ENCODE measurements around the gene TSPAN14. TPM values are rescaled to one million over a fixed set of nuclear protein-coding genes. Genes with fewer than 3 reads are reported as not detected.

Gene TSPAN14
- total RNA-seq, 1 donor from 2014 or later = 36.6 TPM

DNA sequence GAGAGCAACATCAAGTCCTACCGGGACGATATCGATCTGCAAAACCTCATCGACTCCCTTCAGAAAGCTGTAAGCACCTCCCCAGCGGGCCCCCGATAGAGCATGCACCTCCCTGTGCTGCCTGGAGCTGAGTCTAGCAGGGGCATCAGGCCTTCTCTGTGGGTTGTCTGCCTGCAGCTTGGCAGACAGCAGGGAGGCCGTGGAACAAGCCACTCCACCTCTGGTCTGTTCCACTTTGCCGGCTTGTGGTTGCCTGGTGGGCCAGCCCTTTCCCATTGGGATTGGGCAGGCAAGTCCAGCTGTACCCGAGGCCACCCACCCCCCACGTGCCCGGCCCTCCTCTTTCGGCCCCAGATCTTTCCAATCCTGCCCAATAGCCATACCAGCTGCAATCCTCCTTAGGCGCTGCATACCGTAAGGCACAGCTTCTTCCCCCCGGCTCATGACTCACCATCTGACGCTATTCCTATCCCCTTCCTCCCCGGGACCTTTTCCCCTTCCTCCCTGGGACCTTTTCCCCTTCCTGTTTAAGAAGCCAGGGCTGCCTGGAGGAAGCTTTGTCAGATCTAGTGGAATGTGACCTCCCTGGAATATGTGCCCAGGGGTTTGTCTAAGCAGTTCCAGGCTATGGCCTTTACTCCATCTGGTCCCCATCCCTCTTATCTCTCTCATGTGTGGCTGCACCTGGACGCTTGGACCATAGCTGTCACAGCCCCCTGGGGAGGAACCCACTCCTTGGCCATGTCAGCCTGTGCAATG lies 55.5 kb downstream of the TSPAN14 start:
- intact Hi-C loops (cut with DNase I) = loop anchor here (5.0 kb wide), 1 partner anchor 122 kb away; no protein-coding TSS in a partner anchor
- DNase-seq (peak; percentile 52), ATAC-seq (ENCODE audit: poor library complexity) (peak; percentile 30)

DNA sequence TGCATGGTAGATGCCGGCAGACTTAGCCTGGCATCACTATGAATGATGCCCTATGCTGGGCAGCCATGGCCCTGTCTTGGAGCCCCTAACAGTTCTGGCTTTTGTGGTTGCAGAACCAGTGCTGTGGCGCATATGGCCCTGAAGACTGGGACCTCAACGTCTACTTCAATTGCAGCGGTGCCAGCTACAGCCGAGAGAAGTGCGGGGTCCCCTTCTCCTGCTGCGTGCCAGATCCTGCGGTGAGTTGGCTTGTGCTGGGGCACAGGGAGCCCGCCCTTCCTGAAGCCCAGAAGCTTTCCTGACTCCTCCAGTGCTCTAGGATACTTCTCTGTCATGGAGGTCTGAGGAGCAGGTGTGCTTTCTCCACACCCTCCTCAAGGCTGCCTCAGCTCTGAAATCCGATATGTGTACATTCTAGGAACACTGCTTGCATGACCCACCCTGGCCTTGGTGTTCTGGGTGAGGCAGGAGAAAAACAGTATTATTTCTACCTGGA lies 58.0 kb downstream of the TSPAN14 start:
- no peak for DNase-seq
- intact Hi-C loops (cut with DNase I) = loop anchor here (5.0 kb wide), 1 partner anchor 125 kb away; no protein-coding TSS in a partner anchor
- no peak for ATAC-seq (ENCODE audit: poor library complexity)

DNA sequence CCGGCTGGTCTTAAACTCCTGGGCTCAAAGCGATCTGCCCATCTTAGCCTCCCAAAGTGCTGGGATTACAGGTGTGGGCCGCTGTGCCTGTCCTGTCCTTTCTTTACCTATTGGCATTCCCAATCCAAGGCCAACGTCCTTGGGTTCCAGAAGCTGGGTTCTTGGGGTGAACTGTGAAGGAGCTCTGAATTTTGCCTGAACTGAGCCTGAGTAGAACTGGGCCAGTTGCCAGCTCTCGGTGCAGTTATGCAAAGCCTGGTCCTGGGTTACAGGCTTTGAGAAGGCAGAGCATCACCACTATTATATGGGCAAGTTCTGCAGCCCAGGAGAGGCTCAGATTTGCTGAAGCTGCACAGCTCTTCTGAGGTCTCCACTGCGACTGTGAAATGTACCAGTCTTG lies 59.0 kb downstream of the TSPAN14 start:
- DNase-seq = no peak
- no peak for ATAC-seq (ENCODE audit: poor library complexity)
- intact Hi-C loops (cut with DNase I) = loop anchor here (5.0 kb wide), 1 partner anchor 126 kb away; no protein-coding TSS in a partner anchor

DNA sequence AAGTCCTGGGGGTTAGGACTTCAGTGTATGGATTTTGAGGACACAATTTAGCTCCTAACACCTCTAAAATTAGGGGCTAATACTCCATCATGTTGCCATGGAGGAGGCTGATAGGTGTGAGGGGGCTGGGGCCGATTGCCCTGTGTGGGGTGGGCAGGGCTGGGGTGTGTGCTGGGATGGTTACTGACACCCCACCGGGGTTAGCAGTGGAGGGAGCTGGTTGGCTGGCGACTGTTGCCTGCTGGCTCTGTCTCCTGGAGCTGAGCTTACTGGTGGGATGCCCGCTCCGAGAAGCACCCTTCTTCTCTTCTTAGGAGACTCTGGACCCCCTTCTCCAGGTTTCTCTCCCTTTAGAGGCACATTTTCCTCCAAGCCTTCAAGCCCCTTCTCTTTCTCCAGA lies 61.4 kb downstream of the TSPAN14 start:
- no peak for DNase-seq

DNA sequence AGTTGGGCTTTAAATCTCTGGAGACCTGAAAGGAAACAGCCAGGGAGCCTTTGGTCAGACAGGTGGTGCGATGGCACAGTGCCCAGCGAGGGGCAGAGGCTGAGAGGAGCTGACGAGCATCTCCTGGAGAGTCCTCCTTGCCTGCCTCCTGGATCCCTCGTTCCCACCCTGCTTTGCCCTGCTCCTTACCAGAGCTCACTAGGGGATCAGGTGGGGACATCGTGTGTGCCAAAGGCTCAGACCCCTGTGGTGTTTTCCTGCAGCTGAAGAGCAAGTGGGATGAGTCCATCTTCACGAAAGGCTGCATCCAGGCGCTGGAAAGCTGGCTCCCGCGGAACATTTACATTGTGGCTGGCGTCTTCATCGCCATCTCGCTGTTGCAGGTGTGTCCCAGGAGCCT lies 61.8 kb downstream of the TSPAN14 start:
- intact Hi-C loops (cut with DNase I) = no loop called here
- DNase-seq = no peak
- ATAC-seq (ENCODE audit: poor library complexity) = no peak

More for the DNA sequence above, 61.4 kb downstream of the TSPAN14 start:
- intact Hi-C loops (cut with DNase I) = no loop called here
- no peak for ATAC-seq (ENCODE audit: poor library complexity)

DNA sequence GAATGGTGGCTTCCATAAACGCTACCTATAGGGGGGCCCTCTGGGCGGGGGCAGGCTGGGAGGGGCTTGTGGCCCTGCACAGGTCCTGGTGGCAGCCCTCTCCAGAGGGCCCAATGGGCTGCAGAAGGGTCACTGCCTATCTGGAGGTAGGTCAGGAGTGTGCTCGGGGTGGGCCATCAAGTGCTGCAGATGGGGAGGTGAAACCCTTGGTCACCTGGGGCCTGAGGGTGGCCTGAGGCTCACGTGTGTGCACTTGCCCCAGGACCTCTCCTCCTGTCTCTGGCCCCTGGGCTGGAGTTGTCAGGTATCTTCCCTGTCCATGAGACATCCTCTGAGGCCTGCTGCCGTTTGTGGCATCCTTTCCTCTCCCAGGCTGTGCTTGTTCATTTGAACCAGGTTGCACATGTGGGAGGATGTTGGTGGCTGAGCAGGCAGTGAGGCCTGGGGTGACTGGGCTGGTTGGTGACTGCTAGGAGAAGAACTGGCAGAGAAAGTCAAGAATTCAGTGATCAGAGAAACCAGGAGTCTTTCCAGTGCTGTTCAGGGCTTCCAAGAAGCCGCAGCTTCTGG lies 62.5 kb downstream of the TSPAN14 start:
- ATAC-seq (ENCODE audit: poor library complexity) = no peak
- DNase-seq = no peak
- intact Hi-C loops (cut with DNase I) = no loop called here

DNA sequence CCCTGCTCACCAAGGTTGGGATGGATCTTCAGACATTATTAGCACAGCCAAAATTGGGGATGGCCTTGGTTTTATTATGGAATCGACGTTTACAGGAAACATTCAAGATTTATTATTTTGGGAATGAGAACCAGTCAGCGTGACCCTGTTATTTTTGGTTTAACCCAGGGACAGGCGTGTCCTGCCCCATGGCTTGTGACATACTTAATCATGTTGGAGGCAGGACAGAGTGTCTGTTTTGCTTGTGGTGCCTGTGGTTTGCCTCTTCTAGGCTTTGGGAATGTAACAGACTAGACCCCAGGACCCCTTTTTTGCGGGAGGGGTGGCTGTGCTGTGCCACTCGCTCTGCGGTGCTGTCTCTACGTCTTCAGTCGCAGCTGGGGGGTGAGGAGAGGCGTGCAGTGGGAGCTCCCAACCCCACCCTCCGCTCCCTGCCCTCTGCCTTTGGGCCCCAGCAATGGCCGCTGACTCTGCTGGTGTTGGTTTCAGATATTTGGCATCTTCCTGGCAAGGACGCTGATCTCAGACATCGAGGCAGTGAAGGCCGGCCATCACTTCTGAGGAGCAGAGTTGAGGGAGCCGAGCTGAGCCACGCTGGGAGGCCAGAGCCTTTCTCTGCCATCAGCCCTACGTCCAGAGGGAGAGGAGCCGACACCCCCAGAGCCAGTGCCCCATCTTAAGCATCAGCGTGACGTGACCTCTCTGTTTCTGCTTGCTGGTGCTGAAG lies 63.5 kb downstream of the TSPAN14 start:
- intact Hi-C loops (cut with DNase I) = no loop called here

DNA sequence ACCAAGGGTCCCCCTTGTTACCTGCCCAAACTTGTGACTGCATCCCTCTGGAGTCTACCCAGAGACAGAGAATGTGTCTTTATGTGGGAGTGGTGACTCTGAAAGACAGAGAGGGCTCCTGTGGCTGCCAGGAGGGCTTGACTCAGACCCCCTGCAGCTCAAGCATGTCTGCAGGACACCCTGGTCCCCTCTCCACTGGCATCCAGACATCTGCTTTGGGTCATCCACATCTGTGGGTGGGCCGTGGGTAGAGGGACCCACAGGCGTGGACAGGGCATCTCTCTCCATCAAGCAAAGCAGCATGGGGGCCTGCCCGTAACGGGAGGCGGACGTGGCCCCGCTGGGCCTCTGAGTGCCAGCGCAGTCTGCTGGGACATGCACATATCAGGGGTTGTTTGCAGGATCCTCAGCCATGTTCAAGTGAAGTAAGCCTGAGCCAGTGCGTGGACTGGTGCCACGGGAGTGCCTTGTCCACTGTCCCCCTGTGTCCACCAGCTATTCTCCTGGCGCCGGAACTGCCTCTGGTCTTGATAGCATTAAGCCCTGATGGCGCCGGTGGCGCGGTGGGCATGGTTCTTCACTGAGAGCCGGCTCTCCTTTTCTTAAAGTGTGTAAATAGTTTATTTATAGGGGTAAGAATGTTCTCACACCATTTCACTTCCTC lies 64.2 kb downstream of the TSPAN14 start:
- no peak for ATAC-seq (ENCODE audit: poor library complexity)
- no peak for DNase-seq
- intact Hi-C loops (cut with DNase I) = no loop called here

More for the DNA sequence above, 63.5 kb downstream of the TSPAN14 start:
- DNase-seq = no peak
- ATAC-seq (ENCODE audit: poor library complexity) = no peak

DNA sequence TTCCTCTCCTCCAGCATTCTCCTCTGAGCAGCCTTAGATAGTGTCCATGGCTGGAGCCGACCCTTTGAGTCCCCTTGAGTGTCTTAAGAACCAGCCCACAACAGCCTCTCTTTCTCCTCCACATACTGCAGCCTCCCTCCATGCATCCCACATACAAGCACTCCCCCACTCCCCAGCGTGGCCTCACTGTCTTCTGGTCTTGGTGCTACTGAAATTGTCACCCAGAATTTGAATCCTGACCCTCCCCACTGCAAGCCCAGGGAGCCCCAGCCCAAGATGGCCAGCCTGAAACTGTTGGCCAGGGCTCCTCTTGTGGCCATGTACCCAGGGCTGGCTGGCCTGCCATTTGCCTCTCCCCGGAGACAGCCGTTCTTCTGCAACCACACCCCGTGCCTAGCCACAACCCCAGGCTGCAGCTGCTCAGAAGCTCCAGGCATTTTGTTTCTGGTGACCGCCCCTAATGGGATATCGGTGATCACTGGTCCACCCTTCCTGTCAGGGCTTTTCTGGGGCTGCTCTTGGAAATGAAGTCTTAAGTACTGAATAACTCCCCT lies 64.8 kb downstream of the TSPAN14 start:
- intact Hi-C loops (cut with DNase I) = no loop called here
- DNase-seq (peak; percentile 62), ATAC-seq (ENCODE audit: poor library complexity) (peak; percentile 45)

DNA sequence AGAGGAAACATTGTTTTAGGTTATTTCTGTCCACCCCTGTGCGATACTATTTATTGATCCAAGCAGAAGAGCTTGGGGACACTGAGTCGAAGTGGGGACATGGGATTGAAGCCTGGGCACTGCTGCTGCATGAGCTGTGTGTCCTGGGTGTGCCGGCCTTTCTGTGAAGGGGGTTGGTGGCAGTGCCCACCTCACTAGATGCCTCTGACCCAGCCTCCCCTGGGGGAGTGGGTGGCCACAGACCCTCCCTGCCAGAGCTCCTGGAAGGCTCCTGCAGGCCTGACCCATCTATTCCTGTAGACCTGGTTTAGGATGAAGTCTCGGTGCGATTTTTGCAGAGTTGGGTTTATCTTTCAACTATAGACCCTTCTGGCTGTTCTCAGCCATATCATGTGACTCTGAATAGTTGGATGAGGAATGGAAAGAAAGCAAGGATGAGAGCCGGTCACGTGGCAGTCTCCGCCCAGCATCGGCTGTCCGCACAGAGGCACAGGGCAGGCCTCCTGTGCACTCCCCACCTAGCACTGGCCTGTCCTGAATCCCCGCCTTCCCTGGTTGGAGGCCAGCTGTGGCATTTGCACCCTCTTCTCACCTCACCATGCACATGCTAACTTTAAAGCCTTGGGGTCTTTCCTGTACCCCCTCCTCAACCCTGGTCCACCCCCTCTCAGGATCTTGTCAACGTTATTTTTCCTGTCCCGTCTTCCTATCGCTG lies 66.0 kb downstream of the TSPAN14 start:
- intact Hi-C loops (cut with DNase I) = no loop called here
- ATAC-seq (ENCODE audit: poor library complexity) (no peak), DNase-seq (no peak)

DNA sequence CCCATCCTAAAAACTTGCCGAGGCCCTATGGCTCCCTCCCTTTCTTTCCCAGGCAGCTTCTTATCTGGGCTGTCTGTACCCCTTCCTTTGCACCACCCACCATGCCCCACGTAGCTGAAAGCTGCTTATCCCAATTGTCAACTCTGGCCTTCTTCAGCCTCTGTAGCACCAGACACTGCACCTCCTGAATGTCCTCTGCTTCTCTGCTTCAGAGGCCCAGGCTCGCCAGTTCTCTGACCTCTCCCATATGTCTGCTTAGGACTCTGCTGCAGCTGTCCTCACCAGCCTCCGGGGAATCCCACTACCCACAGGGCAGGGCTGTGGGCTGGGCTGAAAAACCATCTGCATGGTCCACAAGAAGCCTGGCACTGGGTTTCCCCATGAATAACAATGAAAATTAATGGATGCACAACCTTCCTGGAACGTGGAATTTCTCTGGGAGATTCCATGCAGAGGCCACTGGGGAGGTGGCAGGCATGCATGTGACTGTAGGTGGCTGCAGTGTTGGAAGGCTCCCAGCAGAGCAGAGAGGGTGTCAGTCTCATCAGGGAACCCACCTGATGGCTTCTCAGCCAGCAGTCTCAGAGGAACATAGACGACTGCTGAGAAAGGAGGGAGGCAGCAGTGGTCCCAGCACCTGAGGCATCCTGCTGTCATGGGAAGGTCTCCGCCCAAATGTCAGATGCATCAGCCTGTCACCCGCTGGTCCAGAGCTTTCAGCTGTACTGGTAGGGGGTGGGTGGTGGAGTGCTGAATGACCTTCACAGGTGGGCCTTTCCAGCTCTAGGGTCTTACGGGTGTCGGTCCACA lies 66.8 kb downstream of the TSPAN14 start:
- ATAC-seq (ENCODE audit: poor library complexity) (no peak), DNase-seq (no peak)
- intact Hi-C loops (cut with DNase I) = no loop called here

DNA sequence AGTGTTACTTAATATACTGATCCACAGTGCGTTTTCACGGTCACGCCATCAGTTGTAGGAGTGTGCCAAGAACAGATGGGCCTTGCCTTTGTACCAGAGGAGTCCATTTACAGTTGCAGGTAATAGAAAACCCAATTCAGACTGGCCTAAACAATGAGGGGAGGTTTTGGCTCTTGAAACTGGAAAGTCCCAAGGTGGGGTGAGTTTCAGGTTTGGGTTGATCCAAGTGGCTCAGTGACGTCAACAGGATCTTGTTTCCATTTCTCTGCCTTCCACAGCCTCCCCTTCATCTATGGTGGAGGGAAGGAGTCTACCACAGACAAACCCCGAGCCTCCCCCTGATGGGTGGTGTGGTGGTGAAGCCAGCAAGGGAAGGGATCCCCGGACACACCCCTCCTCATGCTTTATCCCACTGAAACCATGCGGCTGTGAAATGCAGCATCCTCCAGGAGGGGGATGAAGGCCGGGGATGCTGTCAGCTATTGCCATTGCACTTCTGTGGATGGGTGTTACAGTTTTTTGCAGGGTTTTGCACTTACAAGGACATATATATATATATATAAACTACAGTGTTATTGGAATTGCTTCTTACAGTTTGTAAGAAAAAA lies 68.8 kb downstream of the TSPAN14 start:
- intact Hi-C loops (cut with DNase I) = no loop called here
- no peak for DNase-seq
- ATAC-seq (ENCODE audit: poor library complexity) = no peak

DNA sequence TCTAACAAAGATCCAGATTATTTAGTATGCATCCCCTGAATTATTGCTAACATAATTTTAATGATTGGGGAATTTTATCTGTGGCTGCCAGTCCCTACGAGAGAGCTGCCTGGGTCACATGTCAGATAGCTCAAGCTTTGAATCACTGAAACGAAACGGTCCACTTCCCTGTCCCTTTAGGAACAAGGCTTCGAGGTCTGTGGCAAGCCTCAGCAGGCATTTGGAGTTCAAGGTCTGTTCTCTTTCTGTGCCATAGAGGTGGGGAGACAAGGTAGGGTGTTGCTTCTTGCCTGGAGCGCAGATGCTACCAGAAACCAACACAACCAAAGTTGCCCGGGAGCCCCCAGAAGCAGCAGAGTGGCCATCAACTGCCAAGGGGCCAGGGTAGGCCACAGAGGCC lies 69.7 kb downstream of the TSPAN14 start:
- intact Hi-C loops (cut with DNase I) = no loop called here
- ATAC-seq (ENCODE audit: poor library complexity) (no peak), DNase-seq (no peak)

DNA sequence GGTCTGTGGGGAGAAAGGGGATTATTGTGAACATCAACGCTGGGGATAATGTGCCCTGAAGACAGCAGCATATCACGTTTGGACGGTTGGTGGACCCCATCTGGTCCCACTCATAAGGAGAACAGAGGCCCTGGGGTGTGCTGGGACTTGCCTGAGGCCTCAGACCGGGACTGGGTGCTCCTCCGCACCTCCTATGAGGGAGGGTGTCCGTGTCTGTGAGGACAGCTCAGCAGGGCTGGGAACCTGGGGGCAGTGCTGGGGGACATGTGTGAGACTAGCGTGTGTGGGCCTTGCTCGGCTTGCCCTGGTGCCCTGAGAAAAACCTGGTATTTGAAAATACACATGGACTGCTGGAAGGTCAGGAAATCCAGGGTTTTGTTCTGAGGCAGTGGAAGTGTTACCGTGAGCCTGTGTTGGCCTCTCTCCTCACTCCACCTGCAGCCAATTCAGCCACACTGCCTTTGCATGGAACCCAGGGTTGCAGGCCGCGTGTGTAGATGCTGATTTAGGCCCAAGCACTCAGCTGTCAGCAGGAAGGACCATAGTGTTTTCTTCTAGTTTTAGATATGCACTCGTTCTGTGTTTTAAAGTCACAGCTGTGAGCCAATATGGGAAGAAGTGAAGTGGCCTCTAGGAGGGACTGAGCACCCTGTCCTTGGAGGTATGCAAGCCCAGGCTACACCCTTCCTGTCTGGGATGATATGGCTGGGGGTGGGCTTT lies 70.2 kb downstream of the TSPAN14 start:
- no peak for ATAC-seq (ENCODE audit: poor library complexity)
- intact Hi-C loops (cut with DNase I) = no loop called here
- DNase-seq = no peak

DNA sequence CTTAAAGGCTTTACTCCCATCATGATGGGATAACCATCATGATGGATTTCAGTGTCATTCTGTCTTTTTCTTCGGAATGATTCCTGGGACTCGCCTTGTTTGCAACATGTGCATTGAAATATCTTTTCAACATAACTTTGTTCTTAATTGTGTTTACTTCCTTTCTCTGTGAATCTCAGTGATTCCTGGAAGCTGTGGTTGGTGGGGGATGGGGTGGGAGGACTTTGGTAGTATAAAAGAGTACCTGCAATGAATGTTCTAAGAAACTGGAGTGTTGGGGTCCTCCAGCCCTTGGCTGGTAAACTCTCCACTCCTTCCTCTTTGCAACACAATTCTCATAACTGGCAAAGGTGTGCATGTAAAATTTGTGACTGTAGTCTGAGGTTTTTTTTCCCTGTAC lies 72.1 kb downstream of the TSPAN14 start:
- no peak for ATAC-seq (ENCODE audit: poor library complexity)

DNA sequence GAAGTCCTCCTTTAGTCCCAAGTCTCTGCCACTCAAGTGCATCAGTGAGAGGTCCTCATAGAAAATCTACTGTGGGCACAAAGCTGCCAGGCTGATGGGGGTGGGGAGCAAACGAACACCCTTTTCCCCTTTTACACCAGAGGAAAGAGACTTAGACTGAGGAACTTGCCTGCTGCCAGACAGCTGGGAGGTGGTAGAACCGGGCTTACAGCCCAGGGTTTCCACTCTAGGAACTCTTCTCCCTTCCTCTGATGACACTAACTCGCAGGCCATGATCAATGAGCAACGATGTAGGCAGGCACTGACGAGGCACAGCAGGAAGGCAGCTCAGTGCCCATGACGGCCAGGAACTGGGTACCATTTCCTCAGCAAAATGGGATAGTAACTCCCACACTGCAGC lies 72.6 kb downstream of the TSPAN14 start:
- intact Hi-C loops (cut with DNase I) = no loop called here

More for the DNA sequence above, 72.1 kb downstream of the TSPAN14 start:
- intact Hi-C loops (cut with DNase I) = no loop called here
- no peak for DNase-seq

More for the DNA sequence above, 72.6 kb downstream of the TSPAN14 start:
- ATAC-seq (ENCODE audit: poor library complexity) (no peak), DNase-seq (peak; percentile 46)

All from Right ventricle myocardium superior (tissue), 1 donor.